ENCODE results near the gene RALGAPB.

RALGAPB gene

DNA sequence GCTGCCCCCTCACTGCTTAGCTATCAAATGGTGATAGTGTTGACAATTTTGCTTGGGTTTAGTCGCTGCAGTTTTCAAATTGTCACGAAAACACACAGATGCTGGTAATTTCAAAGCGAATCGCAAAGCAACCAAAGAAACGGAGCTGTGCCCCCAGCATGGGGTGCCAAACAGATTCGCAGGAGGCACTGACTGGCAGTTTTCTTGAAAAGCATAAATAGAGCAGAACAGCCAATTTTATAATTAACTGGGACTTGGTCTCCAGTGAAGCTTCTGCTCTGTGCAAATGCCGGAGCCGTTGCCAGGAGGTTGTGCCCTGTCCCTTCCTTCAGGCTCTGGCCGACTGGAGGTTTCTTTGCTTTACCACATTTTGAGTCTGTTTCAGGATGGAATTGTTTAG lies 147.8 kb downstream of the RALGAPB start:
- no peak overlapping the region for H3K27ac ChIP-seq (ENCODE audit: extremely low read depth, low read depth, low read length)
- no peaks in the 10 kb centered on the region for H3K36me3 ChIP-seq (ENCODE audit: control insufficient read depth in 2 of 2, insufficient read depth in 1 of 2, low read length in 2 of 2)
- ChIA-PET POLR2A (no interaction called here), CTCF (interaction anchor here (0.6 to 1.2 kb wide), 2 partner anchors 52 to 240 kb away, joined by 3 read pairs; no protein-coding TSS in a partner anchor)
- no peak overlapping the region for H3K4me3 ChIP-seq (ENCODE audit: low read depth, low read length)
- H3K4me1 ChIP-seq (ENCODE audit: control insufficient read depth, insufficient read depth, low read length) = no peaks in the 10 kb centered on the region
- no peak for TF ChIP-seq HOXA7 (CRISPR knock-in tag; IDR thresholded peaks at IDR 0.05; ENCODE audit: borderline replicate concordance)
- TF ChIP-seq TRIM28 (IDR thresholded peaks at IDR 0.05; ENCODE audit: borderline replicate concordance, low read length) = no peak
- no peaks in the 10 kb centered on the region for H3K9me3 ChIP-seq (ENCODE audit: control insufficient read depth, insufficient read depth, low read depth, low read length)

DNA sequence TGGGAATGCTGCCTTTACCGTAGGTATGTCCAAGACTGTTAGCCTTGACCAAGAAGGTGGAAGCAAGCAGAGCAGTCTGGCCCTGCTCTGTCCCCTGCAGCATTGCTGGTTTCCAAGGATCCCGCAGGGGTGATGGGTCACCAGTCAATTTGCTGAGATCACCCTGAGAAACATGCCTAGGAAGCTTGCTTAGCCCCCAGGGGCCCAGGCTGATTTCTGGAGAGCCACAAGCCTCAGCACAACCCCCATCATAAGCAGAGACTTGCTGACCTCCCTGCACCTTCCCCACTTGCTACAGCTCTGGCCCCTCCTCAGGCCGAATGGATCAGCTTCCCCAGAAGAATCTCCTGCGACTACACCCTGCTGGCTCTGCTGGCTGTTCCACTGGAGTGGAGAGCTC lies 150.4 kb downstream of the RALGAPB start:
- H3K36me3 ChIP-seq (ENCODE audit: control insufficient read depth in 2 of 2, insufficient read depth in 1 of 2, low read length in 2 of 2) = no peaks in the 10 kb centered on the region
- ChIA-PET CTCF (interaction anchor here (1.0 to 1.1 kb wide), 2 partner anchors 27 to 128 kb away, joined by 3 to 5 read pairs; no protein-coding TSS in a partner anchor), POLR2A (no interaction called here)
- H3K4me1 ChIP-seq (ENCODE audit: control insufficient read depth, insufficient read depth, low read length) = no peaks in the 10 kb centered on the region
- TF ChIP-seq, protein P1, sequence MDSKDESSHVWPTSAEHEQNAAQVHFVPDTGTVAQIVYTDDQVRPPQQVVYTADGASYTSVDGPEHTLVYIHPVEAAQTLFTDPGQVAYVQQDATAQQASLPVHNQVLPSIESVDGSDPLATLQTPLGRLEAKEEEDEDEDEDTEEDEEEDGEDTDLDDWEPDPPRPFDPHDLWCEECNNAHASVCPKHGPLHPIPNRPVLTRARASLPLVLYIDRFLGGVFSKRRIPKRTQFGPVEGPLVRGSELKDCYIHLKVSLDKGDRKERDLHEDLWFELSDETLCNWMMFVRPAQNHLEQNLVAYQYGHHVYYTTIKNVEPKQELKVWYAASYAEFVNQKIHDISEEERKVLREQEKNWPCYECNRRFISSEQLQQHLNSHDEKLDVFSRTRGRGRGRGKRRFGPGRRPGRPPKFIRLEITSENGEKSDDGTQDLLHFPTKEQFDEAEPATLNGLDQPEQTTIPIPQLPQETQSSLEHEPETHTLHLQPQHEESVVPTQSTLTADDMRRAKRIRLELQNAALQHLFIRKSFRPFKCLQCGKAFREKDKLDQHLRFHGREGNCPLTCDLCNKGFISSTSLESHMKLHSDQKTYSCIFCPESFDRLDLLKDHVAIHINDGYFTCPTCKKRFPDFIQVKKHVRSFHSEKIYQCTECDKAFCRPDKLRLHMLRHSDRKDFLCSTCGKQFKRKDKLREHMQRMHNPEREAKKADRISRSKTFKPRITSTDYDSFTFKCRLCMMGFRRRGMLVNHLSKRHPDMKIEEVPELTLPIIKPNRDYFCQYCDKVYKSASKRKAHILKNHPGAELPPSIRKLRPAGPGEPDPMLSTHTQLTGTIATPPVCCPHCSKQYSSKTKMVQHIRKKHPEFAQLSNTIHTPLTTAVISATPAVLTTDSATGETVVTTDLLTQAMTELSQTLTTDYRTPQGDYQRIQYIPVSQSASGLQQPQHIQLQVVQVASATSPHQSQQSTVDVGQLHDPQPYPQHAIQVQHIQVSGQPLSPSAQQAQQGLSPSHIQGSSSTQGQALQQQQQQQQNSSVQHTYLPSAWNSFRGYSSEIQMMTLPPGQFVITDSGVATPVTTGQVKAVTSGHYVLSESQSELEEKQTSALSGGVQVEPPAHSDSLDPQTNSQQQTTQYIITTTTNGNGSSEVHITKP (tag by site-specific recombination; IDR thresholded peaks at IDR 0.05) = 0 out of 2 replicates have a peak, but pooled peaks have one; percentile 11
- TF ChIP-seq ZSCAN23 (tag by site-specific recombination; IDR thresholded peaks at IDR 0.05) = no peak
- no peaks in the 10 kb centered on the region for H3K9me3 ChIP-seq (ENCODE audit: control insufficient read depth, insufficient read depth, low read depth, low read length)
- no peak overlapping the region for H3K27ac ChIP-seq (ENCODE audit: extremely low read depth, low read depth, low read length)
- no peak overlapping the region for H3K4me3 ChIP-seq (ENCODE audit: low read depth, low read length)

DNA sequence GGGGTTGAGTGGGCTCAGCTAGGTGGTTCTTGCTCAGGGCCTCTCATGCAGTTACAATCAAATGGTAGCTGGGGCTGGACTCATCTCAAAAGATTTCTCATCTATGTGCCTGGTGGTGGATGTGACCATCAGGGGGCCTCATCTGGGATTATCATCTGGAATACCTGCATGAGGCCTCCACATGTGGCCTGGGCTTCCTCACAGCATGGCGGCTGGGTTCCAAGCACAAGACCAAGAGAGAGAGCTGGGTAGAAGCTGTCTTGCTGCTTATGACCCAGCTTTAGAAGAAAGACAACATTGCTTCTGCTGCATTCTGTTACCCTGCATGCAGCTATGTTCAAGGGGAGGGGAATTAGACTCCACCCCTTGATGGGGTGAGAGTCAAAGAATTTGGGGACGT lies 151.4 kb downstream of the RALGAPB start:
- no peaks in the 10 kb centered on the region for H3K9me3 ChIP-seq (ENCODE audit: control insufficient read depth, insufficient read depth, low read depth, low read length)
- no peak overlapping the region for H3K27ac ChIP-seq (ENCODE audit: extremely low read depth, low read depth, low read length)
- TF ChIP-seq FEZF1 (tag by site-specific recombination; IDR thresholded peaks at IDR 0.05) = no peak
- H3K4me1 ChIP-seq (ENCODE audit: control insufficient read depth, insufficient read depth, low read length) = no peaks in the 10 kb centered on the region
- H3K4me3 ChIP-seq (ENCODE audit: low read depth, low read length) = no peak overlapping the region
- H3K36me3 ChIP-seq (ENCODE audit: control insufficient read depth in 2 of 2, insufficient read depth in 1 of 2, low read length in 2 of 2) = no peaks in the 10 kb centered on the region
- POLR2A ChIA-PET = no interaction called here
- CTCF ChIA-PET = interaction anchor here (1.1 kb wide), 1 partner anchor 10 kb away, joined by 3 read pairs; no protein-coding TSS in a partner anchor

DNA sequence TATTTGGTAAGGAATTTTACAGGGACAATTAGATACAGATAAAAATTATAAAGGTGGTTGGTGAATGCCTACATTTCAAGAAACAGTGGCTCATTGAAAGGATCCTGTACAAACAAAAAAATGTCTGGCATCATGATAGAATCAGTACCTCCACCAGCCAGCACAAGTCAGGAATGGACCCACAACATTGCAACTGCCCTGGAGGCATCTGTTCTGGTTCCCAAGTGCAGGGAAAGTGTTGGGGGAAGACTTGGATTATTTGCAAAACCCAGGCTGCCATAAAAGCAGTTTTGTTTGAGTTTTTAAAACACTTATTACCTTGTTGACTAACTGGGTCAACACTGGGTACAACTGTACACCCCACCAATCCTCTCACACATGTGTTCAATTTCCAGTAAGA lies 153.3 kb downstream of the RALGAPB start:
- no peaks in the 10 kb centered on the region for H3K4me1 ChIP-seq (ENCODE audit: control insufficient read depth, insufficient read depth, low read length)
- no peak overlapping the region for H3K27ac ChIP-seq (ENCODE audit: extremely low read depth, low read depth, low read length)
- H3K9me3 ChIP-seq (ENCODE audit: control insufficient read depth, insufficient read depth, low read depth, low read length) = no peaks in the 10 kb centered on the region
- POLR2A ChIA-PET = no interaction called here
- H3K4me3 ChIP-seq (ENCODE audit: low read depth, low read length) = no peak overlapping the region
- CTCF ChIA-PET = no interaction called here
- no peaks in the 10 kb centered on the region for H3K36me3 ChIP-seq (ENCODE audit: control insufficient read depth in 2 of 2, insufficient read depth in 1 of 2, low read length in 2 of 2)
- TF ChIP-seq ZNF335 (tag by site-specific recombination; conservative IDR thresholded peaks at IDR 0.05) (no peak), ZNF514 (tag by site-specific recombination; IDR thresholded peaks at IDR 0.05) (no peak), ZNF623 (tag by site-specific recombination; IDR thresholded peaks at IDR 0.05) (no peak), ZBTB8A (tag by site-specific recombination; IDR thresholded peaks at IDR 0.05) (no peak), ZNF174 (tag by site-specific recombination; IDR thresholded peaks at IDR 0.05) (no peak), ZSCAN23 (tag by site-specific recombination; IDR thresholded peaks at IDR 0.05) (no peak), PRDM1 (tag by site-specific recombination; IDR thresholded peaks at IDR 0.05) (no peak), ZNF10 (tag by site-specific recombination; IDR thresholded peaks at IDR 0.05) (no peak), GLI2 (tag by site-specific recombination; IDR thresholded peaks at IDR 0.05; ENCODE audit: borderline replicate concordance, low read depth) (no peak)
- TF ChIP-seq, protein P2, sequence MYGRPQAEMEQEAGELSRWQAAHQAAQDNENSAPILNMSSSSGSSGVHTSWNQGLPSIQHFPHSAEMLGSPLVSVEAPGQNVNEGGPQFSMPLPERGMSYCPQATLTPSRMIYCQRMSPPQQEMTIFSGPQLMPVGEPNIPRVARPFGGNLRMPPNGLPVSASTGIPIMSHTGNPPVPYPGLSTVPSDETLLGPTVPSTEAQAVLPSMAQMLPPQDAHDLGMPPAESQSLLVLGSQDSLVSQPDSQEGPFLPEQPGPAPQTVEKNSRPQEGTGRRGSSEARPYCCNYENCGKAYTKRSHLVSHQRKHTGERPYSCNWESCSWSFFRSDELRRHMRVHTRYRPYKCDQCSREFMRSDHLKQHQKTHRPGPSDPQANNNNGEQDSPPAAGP (tag by site-specific recombination; IDR thresholded peaks at IDR 0.05) = no peak
- TF ChIP-seq, protein P3, sequence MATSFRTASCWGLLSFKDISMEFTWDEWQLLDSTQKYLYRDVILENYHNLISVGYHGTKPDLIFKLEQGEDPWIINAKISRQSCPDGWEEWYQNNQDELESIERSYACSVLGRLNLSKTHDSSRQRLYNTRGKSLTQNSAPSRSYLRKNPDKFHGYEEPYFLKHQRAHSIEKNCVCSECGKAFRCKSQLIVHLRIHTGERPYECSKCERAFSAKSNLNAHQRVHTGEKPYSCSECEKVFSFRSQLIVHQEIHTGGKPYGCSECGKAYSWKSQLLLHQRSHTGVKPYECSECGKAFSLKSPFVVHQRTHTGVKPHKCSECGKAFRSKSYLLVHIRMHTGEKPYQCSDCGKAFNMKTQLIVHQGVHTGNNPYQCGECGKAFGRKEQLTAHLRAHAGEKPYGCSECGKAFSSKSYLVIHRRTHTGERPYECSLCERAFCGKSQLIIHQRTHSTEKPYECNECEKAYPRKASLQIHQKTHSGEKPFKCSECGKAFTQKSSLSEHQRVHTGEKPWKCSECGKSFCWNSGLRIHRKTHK (tag by site-specific recombination; IDR thresholded peaks at IDR 0.05) = no peak
- TF ChIP-seq, protein P4, sequence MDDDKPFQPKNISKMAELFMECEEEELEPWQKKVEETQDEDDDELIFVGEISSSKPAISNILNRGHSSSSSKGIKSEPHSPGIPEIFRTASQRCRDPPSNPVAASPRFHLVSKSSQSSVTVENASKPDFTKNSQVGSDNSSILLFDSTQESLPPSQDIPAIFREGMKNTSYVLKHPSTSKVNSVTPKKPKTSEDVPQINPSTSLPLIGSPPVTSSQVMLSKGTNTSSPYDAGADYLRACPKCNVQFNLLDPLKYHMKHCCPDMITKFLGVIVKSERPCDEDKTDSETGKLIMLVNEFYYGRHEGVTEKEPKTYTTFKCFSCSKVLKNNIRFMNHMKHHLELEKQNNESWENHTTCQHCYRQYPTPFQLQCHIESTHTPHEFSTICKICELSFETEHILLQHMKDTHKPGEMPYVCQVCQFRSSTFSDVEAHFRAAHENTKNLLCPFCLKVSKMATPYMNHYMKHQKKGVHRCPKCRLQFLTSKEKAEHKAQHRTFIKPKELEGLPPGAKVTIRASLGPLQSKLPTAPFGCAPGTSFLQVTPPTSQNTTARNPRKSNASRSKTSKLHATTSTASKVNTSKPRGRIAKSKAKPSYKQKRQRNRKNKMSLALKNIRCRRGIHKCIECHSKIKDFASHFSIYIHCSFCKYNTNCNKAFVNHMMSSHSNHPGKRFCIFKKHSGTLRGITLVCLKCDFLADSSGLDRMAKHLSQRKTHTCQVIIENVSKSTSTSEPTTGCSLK (tag by site-specific recombination; IDR thresholded peaks at IDR 0.05) = no peak
- TF ChIP-seq, protein P5, sequence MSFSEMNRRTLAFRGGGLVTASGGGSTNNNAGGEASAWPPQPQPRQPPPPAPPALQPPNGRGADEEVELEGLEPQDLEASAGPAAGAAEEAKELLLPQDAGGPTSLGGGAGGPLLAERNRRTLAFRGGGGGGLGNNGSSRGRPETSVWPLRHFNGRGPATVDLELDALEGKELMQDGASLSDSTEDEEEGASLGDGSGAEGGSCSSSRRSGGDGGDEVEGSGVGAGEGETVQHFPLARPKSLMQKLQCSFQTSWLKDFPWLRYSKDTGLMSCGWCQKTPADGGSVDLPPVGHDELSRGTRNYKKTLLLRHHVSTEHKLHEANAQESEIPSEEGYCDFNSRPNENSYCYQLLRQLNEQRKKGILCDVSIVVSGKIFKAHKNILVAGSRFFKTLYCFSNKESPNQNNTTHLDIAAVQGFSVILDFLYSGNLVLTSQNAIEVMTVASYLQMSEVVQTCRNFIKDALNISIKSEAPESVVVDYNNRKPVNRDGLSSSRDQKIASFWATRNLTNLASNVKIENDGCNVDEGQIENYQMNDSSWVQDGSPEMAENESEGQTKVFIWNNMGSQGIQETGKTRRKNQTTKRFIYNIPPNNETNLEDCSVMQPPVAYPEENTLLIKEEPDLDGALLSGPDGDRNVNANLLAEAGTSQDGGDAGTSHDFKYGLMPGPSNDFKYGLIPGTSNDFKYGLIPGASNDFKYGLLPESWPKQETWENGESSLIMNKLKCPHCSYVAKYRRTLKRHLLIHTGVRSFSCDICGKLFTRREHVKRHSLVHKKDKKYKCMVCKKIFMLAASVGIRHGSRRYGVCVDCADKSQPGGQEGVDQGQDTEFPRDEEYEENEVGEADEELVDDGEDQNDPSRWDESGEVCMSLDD (tag by site-specific recombination; IDR thresholded peaks at IDR 0.05) = no peak

Data from HEK293 (cell line).